Upper lobe of left lung (tissue), 4 donors: ENCODE results near the gene CDHR2.

ENCODE experiments used
- CTCF ChIP-seq, 6 experiments: fragments of 450-650 bp in 4 of 6; fragments of 200-600 bp in 2 of 6; sonication (generic) in 2 of 6; IDR thresholded peaks; one replicate each; pipeline ENCODE4 v1.5.1; 2016 to 2019; ENCODE audit warnings: antibody characterized with exemption in 6 of 6
- POLR2AphosphoS5 ChIP-seq, 2 donors: sonication (generic); formaldehyde crosslinking; IDR thresholded peaks; one replicate each; pipeline ENCODE4 v1.5.1; 2017; ENCODE audit warnings: antibody characterized with exemption in 2 of 2

GRCh38 chr5:176639981-176640380, 90.8 kb downstream of the CDHR2 start:
- TF ChIP-seq CTCF (IDR thresholded peaks at IDR 0.05) (no peak), POLR2AphosphoS5 (IDR thresholded peaks at IDR 0.05) (no peak)
